Aorta (tissue), 5 donors: ENCODE data around the gene CACNA1H. TPM values are rescaled to one million over a fixed set of nuclear protein-coding genes. Genes with fewer than 3 reads are reported as not detected.

ENCODE experiments used
- ATAC-seq: fragments of 200-7000 bp; cut with Tn5 transposase; one replicate; pipeline ENCODE4 v1.9.1; 2022; ENCODE audit warnings: moderate library complexity; ENCODE audit not compliant: low FRiP score
- DNase-seq, 2 donors: peaks; one replicate each; pipeline ENCODE4 v3.0.0-alpha.2; 2020
- H3K27ac ChIP-seq, 2 donors: one replicate each; pipeline ENCODE4 v1.5.1; 2013; ENCODE audit warnings: low read length in 2 of 2, mild to moderate bottlenecking in 2 of 2, moderate library complexity in 2 of 2, control low read depth in 1 of 2, inconsistent platforms in 1 of 2, low read depth in 1 of 2
- H3K27me3 ChIP-seq, 2 donors: one replicate each; pipeline ENCODE4 v1.6.1; 2013; ENCODE audit warnings: control low read depth in 1 of 2, low read length in 1 of 2, mild to moderate bottlenecking in 1 of 2, moderate library complexity in 1 of 2; ENCODE audit not compliant: insufficient read depth in 2 of 2, control insufficient read depth in 1 of 2
- H3K36me3 ChIP-seq, 2 donors: one replicate each; pipeline ENCODE4 v1.6.1; 2013; ENCODE audit warnings: control low read depth in 1 of 2, low read length in 1 of 2, mild to moderate bottlenecking in 1 of 2; ENCODE audit not compliant: insufficient read depth in 2 of 2, control insufficient read depth in 1 of 2
- H3K4me1 ChIP-seq, 2 donors: one replicate each; pipeline ENCODE4 v1.6.1; 2013; ENCODE audit warnings: low read length in 2 of 2, control low read depth in 1 of 2, mild to moderate bottlenecking in 1 of 2, moderate library complexity in 1 of 2; ENCODE audit not compliant: insufficient read depth in 2 of 2, control insufficient read depth in 1 of 2
- H3K4me3 ChIP-seq, 2 donors: one replicate each; pipeline ENCODE4 v1.5.1; 2013; ENCODE audit warnings: low read length in 2 of 2, control low read depth in 1 of 2, mild to moderate bottlenecking in 1 of 2
- H3K9me3 ChIP-seq: one replicate; pipeline ENCODE4 v1.6.1; 2013; ENCODE audit warnings: mild to moderate bottlenecking, low read length; ENCODE audit not compliant: control insufficient read depth
- WGBS, 2 donors: extraction: QIAGEN DNeasy Blood & Tissue Kit; methylation state at CpG; one replicate each; pipeline ENCODE4 v1.1.7; 2013; 5-methylcytosine and 5-hydroxymethylcytosine counted together
- intact Hi-C, 2 donors: fragments of 100-400 bp; cut with DNase I; formaldehyde crosslinking; loops; one replicate each; pipeline versions ENCODE4 v1.14.2 to v1.15.0; 2022
- polyA plus RNA-seq, 2 donors: library from polyadenylated mRNA; stranded (reverse); fragments of 200-250 nt; gene quantifications; one replicate each; pipeline ENCODE4 v1.2.3, GENCODE V29; 2013
- total RNA-seq, 2 donors: library from RNA; stranded (reverse); fragmentation: NEBNext Ultra II Directional; extraction: Animal tissue kit (Norgen Biotek cat#: 25700); gene quantifications; one replicate each; pipeline ENCODE4 v1.2.1, GENCODE V29; 2021
- donor health status: healthy with polysubstance abuse.
- donor health status: Bipolar disorder and iron deficiency.
- donor health status: DM: no; HTN: no; CAD: no.
- donor health status: DM: no; HTN: no; CAD: no.
- donor health status: DM: yes; HTN: yes; CAD: no.

CACNA1H gene
- total and polyA plus RNA-seq, 4 donors: 1.3 to 17.8 (median 9.8) TPM

DNA sequence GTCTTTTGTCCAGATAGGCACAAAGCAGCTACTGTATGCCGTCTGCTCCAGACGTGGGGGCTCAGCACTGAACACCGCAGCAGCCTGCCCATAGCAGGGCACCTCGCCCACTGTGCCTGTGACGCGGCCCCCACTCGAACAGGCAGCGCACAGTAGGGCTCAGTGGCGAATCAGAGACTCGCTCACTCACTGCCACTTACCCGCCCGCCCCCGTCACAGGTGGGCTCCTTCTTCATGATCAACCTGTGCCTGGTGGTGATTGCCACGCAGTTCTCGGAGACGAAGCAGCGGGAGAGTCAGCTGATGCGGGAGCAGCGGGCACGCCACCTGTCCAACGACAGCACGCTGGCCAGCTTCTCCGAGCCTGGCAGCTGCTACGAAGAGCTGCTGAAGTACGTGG is 48.5 kb downstream of the CACNA1H start:
- H3K4me1 ChIP-seq: no peaks in the 10 kb centered on the region
- no peaks in the 10 kb centered on the region for H3K9me3 ChIP-seq
- ATAC-seq (no peak), DNase-seq (no peak)
- H3K36me3 ChIP-seq: no peaks in the 10 kb centered on the region
- H3K27me3 ChIP-seq: no peaks in the 10 kb centered on the region
- H3K27ac ChIP-seq: no peak overlapping the region
- intact Hi-C loops: no loop called here
- no peak overlapping the region for H3K4me3 ChIP-seq
- 93 to 94% methylated on average over 25 of the region's 25 CpGs for WGBS, 2 donors

- no peak for ATAC-seq
- WGBS, 2 donors: 93 to 95% methylated on average over 18 of the region's 18 CpGs
These were observed 49.4 kb downstream of the CACNA1H start for GRCh38 chr16:1202274-1202673.

GRCh38 chr16:1204933-1205332 is 52.0 kb downstream of the CACNA1H start:
- DNase-seq (no peak), ATAC-seq (no peak)
- Histone ChIP-seq H3K36me3 (no peaks in the 10 kb centered on the region), H3K4me1 (no peaks in the 10 kb centered on the region), H3K9me3 (no peaks in the 10 kb centered on the region), H3K27ac (no peak overlapping the region), H3K27me3 (no peaks in the 10 kb centered on the region), H3K4me3 (no peak overlapping the region)
- intact Hi-C loops: no loop called here
- WGBS, 2 donors: 84 to 88% methylated on average over 12 to 18 of the region's 21 CpGs

More at GRCh38 chr16:1202274-1202673, 49.4 kb downstream of the CACNA1H start:
- intact Hi-C loops: no loop called here
- no peaks in the 10 kb centered on the region for H3K9me3 ChIP-seq
- DNase-seq: no peak
- no peak overlapping the region for H3K27ac ChIP-seq
- no peak overlapping the region for H3K4me3 ChIP-seq
- no peaks in the 10 kb centered on the region for H3K27me3 ChIP-seq
- no peaks in the 10 kb centered on the region for H3K4me1 ChIP-seq
- H3K36me3 ChIP-seq: no peaks in the 10 kb centered on the region

DNA sequence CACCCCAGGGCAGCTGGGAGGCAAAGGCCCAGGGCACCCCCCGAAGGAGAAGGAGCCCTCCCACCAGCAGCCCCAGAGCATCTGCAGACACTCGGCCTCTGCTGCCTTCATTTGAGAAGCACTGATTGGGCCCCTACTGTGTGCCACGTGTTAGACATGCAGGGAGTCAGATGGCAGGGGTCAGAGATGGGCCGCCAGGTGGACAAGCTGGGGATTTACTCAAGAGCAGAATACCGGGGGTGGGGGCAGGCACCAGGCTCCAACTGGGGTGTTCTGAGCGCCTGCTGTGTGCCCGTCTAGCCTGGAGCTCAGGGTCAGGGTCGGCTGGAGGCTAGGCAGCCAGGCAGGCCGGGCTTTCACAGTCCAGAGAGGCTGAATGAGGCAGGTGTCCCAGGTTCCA is 53.4 kb downstream of the CACNA1H start:
- ATAC-seq (no peak), DNase-seq (no peak)
- Histone ChIP-seq H3K4me1 (no peaks in the 10 kb centered on the region), H3K27ac (no peak overlapping the region), H3K36me3 (no peaks in the 10 kb centered on the region), H3K9me3 (no peaks in the 10 kb centered on the region), H3K27me3 (no peaks in the 10 kb centered on the region), H3K4me3 (no peak overlapping the region)
- 80 to 84% methylated on average over 9 of the region's 9 CpGs for WGBS, 2 donors
- intact Hi-C loops: no loop called here

DNA sequence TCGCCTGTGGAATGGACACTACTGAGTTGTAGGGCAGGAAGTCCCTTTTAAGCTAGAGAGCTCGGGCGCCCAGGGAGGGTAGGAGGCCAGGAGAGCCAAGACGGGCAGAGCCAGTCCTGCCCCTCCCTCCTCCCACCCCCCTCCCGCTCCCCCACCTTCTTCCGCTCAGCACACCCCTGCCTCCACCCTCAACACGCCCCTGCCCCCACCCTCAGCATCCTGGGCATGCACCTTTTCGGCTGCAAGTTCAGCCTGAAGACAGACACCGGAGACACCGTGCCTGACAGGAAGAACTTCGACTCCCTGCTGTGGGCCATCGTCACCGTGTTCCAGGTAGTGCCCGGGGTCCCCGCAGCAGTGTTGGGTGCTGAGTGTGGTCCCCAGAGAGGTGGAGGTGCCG is 53.9 kb downstream of the CACNA1H start:
- Histone ChIP-seq H3K27me3 (no peaks in the 10 kb centered on the region), H3K4me1 (no peaks in the 10 kb centered on the region), H3K4me3 (no peak overlapping the region), H3K9me3 (no peaks in the 10 kb centered on the region), H3K27ac (no peak overlapping the region), H3K36me3 (no peaks in the 10 kb centered on the region)
- intact Hi-C loops: no loop called here
- DNase-seq (no peak), ATAC-seq (no peak)
- WGBS, 2 donors: 87 to 88% methylated on average over 13 to 16 of the region's 16 CpGs

DNA sequence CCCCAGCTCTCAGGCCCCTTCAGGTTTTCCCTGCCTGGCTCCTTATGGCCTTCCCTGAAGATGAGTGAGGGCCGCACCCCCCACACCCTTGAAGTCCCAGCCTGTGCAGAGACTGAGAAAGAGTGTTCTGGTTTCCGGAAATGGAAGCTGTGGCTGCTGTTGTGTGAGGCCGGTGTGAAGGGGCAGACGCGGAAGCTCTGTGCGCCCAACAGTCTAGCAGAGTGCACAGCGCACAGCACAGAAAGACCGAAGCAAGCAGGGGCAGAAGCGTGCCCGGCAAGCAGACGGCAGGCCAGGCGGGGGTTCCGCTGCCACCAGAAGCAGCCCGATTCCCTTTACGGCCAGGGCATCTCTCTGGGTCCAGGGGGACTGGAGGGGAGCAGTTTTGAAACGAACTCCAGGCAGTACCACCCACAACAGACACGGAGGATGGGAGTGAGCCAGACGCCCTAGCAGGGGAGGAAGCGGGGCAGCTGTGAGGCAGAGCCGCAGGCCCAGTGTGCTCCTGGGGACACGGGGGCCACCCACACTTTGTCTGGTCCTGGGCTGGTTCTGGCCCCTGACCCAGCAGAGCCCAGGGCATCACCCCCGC is 55.4 kb downstream of the CACNA1H start:
- 83 to 87% methylated on average over 20 to 22 of the region's 22 CpGs for WGBS, 2 donors
- Histone ChIP-seq H3K9me3 (no peaks in the 10 kb centered on the region), H3K36me3 (no peaks in the 10 kb centered on the region), H3K27me3 (no peaks in the 10 kb centered on the region), H3K27ac (no peak overlapping the region), H3K4me1 (no peaks in the 10 kb centered on the region), H3K4me3 (no peak overlapping the region)
- intact Hi-C loops: no loop called here
- ATAC-seq (no peak), DNase-seq (no peak)

- no peak for DNase-seq
- H3K4me3 ChIP-seq: no peak overlapping the region
- no peaks in the 10 kb centered on the region for H3K9me3 ChIP-seq
- intact Hi-C loops: no loop called here
- 92 to 94% methylated on average over 43 of the region's 43 CpGs for whole genome bisulfite sequencing, 2 donors
- no peaks in the 10 kb centered on the region for H3K27me3 ChIP-seq
- H3K36me3 ChIP-seq: no peaks in the 10 kb centered on the region
- H3K4me1 ChIP-seq: no peaks in the 10 kb centered on the region
- no peak overlapping the region for H3K27ac ChIP-seq
- no peak for ATAC-seq
These were observed 56.2 kb downstream of the CACNA1H start for GRCh38 chr16:1209081-1209480.

GRCh38 chr16:1210461-1210860 is 57.6 kb downstream of the CACNA1H start:
- no peaks in the 10 kb centered on the region for H3K36me3 ChIP-seq
- H3K9me3 ChIP-seq: no peaks in the 10 kb centered on the region
- H3K27ac ChIP-seq: no peak overlapping the region
- intact Hi-C loops: loop anchor here in 1 of 2 donors (10.0 kb wide), 1 partner anchor 54 kb away; no protein-coding TSS in a partner anchor
- DNase-seq (no peak), ATAC-seq (no peak)
- 85 to 90% methylated on average over 23 of the region's 23 CpGs for WGBS, 2 donors
- no peak overlapping the region for H3K4me3 ChIP-seq
- no peaks in the 10 kb centered on the region for H3K4me1 ChIP-seq
- H3K27me3 ChIP-seq: no peaks in the 10 kb centered on the region

GRCh38 chr16:1211451-1212268 is 58.8 kb downstream of the CACNA1H start:
- no peaks in the 10 kb centered on the region for H3K9me3 ChIP-seq
- ATAC-seq: no peak
- H3K4me1 ChIP-seq: no peaks in the 10 kb centered on the region
- H3K27me3 ChIP-seq: no peaks in the 10 kb centered on the region
- intact Hi-C loops: loop anchor here in 1 of 2 donors (10.0 kb wide), 1 partner anchor 53 kb away; no protein-coding TSS in a partner anchor
- DNase-seq: no peak
- H3K27ac ChIP-seq: no peak overlapping the region
- 95% methylated on average over 65 of the region's 65 CpGs for WGBS, 2 donors
- no peak overlapping the region for H3K4me3 ChIP-seq
- no peaks in the 10 kb centered on the region for H3K36me3 ChIP-seq
